K562 (cell line): ENCODE measurements around the gene CAPZA1. TPM values are rescaled to one million over a fixed set of nuclear protein-coding genes. Genes with fewer than 3 reads are reported as not detected.

Experiments used
- ATF1 ChIP-seq, 2 experiments: fragments of 450-650 bp in 1 of 2; IDR thresholded peaks; 2 replicates each; pipeline ENCODE4 v1.6.1; 2016; ENCODE audit warnings: missing compliant biosample characterization in 1 of 2, missing genetic modification characterization in 1 of 2
- FUS ChIP-seq: fragments of 200-400 bp; formaldehyde crosslinking; optimal IDR thresholded peaks from 2 replicates; pipeline ENCODE3; 2017; ENCODE audit warnings: low read depth, low read length
- HMG20A ChIP-seq: fragments of 450-650 bp; formaldehyde crosslinking; conservative IDR thresholded peaks from 2 replicates; pipeline ENCODE4 v1.4.0; 2020; ENCODE audit warnings: mild to moderate bottlenecking, mixed read lengths
- NCOA2 ChIP-seq, 2 experiments: fragments of 450-650 bp; IDR thresholded peaks; 2 replicates each; pipeline ENCODE4 v1.6.1; 2018; ENCODE audit warnings: mild to moderate bottlenecking in 2 of 2, moderate library complexity in 1 of 2; ENCODE audit not compliant: partially characterized antibody in 2 of 2
- PHF8 ChIP-seq: fragments of 200-600 bp; sonication (generic); IDR thresholded peaks from 2 replicates; pipeline ENCODE4 v1.6.1; 2012; ENCODE audit warnings: mixed run types, mild to moderate bottlenecking, inconsistent platforms, low read length, moderate library complexity, borderline replicate concordance
- XRCC4 ChIP-seq: IDR thresholded peaks from one replicate; pipeline ENCODE4 v1.6.1; 2011; ENCODE audit not compliant: insufficient read depth, insufficient read length; ENCODE audit errors: extremely low read depth
- ZNF175 ChIP-seq: fragments of 200-800 bp; sonication (Bioruptor generic); IDR thresholded peaks from 2 replicates; pipeline ENCODE4 v1.6.1; 2016; ENCODE audit warnings: low read depth, mild to moderate bottlenecking, missing genetic modification characterization, missing compliant biosample characterization
- ZZZ3 ChIP-seq: fragments of 450-650 bp; IDR thresholded peaks from 2 replicates; pipeline ENCODE4 v1.6.1; 2016; ENCODE audit warnings: antibody characterized with exemption, mild to moderate bottlenecking, moderate library complexity
- polyA plus RNA-seq, 8 experiments: library from polyadenylated mRNA; depleted of rRNA in 4 of 8; stranded (reverse) in 5 of 8; unstranded in 3 of 8; fragments of >200 nt; fragmentation: Nextera tagmentation in 2 of 8; fragmentation: Illumina TruSeq in 1 of 8; extraction: Ambion mirVana in 2 of 8; extraction: Trizol in 1 of 8; gene quantifications; 2 replicates each; pipeline versions ENCODE4 v1.2.1 to v1.2.3, GENCODE V29; 2011 to 2014; ENCODE audit warnings: inconsistent platforms in 1 of 8, missing spikeins in 1 of 8
- total RNA-seq, 7 experiments: library from RNA; depleted of rRNA in 6 of 7; stranded (reverse); fragments of >200 nt in 6 of 7; fragmentation: Illumina TruSeq in 2 of 7; extraction: Trizol in 2 of 7; gene quantifications; 2 replicates each; pipeline versions ENCODE4 v1.2.1 to v1.2.3, GENCODE V29; 2011 to 2021; ENCODE audit warnings: low replicate concordance in 1 of 7
- TF ChIP-seq, protein P1 (sequence below), 2 experiments: fragments of 250-450 bp in 1 of 2; fragments of 450-650 bp in 1 of 2; sonication (Bioruptor Pico) in 1 of 2; IDR thresholded peaks; 2 replicates each; pipeline versions ENCODE4 v1.6.1 to v1.8.0; 2016 to 2021; ENCODE audit warnings: mild to moderate bottlenecking in 2 of 2, moderate library complexity in 2 of 2, missing compliant biosample characterization in 1 of 2, missing genetic modification characterization in 1 of 2
- TF ChIP-seq, protein P2 (sequence below): fragments of 250-450 bp; sonication (Bioruptor Pico); IDR thresholded peaks from 2 replicates; pipeline ENCODE4 v1.4.0; 2020
- TF ChIP-seq, protein P3 (sequence below): fragments of 450-650 bp; IDR thresholded peaks from 2 replicates; pipeline ENCODE4 v1.6.1; 2017; ENCODE audit warnings: antibody characterized with exemption, mild to moderate bottlenecking
- TF ChIP-seq, protein P4 (sequence below): sonication (generic); formaldehyde crosslinking; IDR thresholded peaks from 2 replicates; pipeline ENCODE4 v1.8.1; 2023; ENCODE audit warnings: mild to moderate bottlenecking, missing genetic modification reagents
- TF ChIP-seq, protein P5 (sequence below): conservative IDR thresholded peaks from 2 replicates; pipeline ENCODE4 v1.6.1; 2011; ENCODE audit warnings: low read depth, mild to moderate bottlenecking, low read length; ENCODE audit not compliant: control insufficient read depth

Gene CAPZA1
- total and polyA plus RNA-seq, 9 of the 15 experiments (the other 6 are each of a cell fraction or from before 2014, with no cell fraction given), result 237 to 1,020 (median 306) TPM

DNA sequence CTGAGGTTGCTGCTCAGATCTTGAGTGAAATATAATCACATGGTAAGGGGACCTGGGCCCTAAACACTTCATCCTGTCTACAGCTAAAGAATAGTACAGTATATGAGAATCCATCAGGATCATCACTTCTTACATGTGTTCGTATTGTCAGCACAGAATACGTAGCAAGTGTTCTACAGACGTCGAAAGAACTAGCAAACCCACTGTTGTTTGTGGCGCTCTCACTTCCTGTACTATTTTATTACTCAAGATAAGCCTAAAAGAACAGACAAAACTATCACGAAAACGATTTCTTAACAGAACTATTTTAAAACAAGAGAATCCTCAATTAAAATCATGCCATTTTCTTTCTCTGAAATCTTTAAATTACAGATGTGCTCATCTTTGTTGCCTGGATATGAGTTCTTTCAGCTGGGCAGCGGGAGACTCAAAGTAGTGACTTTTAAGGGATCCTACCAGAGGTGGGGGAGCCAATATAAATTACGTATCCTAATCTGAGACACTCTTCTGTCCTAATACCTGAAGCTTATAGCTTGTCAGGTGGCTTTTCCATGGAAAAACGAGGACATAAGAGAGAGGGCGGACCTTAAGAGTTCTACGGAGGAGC, 1.4 kb upstream of the CAPZA1 start (continued):
- TF ChIP-seq, protein P1, sequence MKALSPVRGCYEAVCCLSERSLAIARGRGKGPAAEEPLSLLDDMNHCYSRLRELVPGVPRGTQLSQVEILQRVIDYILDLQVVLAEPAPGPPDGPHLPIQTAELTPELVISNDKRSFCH (CRISPR knock-in tag; IDR thresholded peaks at IDR 0.05), result no peak
- TF ChIP-seq, protein P1 (tag; IDR thresholded peaks at IDR 0.05), result no peak
- TF ChIP-seq, protein P2, sequence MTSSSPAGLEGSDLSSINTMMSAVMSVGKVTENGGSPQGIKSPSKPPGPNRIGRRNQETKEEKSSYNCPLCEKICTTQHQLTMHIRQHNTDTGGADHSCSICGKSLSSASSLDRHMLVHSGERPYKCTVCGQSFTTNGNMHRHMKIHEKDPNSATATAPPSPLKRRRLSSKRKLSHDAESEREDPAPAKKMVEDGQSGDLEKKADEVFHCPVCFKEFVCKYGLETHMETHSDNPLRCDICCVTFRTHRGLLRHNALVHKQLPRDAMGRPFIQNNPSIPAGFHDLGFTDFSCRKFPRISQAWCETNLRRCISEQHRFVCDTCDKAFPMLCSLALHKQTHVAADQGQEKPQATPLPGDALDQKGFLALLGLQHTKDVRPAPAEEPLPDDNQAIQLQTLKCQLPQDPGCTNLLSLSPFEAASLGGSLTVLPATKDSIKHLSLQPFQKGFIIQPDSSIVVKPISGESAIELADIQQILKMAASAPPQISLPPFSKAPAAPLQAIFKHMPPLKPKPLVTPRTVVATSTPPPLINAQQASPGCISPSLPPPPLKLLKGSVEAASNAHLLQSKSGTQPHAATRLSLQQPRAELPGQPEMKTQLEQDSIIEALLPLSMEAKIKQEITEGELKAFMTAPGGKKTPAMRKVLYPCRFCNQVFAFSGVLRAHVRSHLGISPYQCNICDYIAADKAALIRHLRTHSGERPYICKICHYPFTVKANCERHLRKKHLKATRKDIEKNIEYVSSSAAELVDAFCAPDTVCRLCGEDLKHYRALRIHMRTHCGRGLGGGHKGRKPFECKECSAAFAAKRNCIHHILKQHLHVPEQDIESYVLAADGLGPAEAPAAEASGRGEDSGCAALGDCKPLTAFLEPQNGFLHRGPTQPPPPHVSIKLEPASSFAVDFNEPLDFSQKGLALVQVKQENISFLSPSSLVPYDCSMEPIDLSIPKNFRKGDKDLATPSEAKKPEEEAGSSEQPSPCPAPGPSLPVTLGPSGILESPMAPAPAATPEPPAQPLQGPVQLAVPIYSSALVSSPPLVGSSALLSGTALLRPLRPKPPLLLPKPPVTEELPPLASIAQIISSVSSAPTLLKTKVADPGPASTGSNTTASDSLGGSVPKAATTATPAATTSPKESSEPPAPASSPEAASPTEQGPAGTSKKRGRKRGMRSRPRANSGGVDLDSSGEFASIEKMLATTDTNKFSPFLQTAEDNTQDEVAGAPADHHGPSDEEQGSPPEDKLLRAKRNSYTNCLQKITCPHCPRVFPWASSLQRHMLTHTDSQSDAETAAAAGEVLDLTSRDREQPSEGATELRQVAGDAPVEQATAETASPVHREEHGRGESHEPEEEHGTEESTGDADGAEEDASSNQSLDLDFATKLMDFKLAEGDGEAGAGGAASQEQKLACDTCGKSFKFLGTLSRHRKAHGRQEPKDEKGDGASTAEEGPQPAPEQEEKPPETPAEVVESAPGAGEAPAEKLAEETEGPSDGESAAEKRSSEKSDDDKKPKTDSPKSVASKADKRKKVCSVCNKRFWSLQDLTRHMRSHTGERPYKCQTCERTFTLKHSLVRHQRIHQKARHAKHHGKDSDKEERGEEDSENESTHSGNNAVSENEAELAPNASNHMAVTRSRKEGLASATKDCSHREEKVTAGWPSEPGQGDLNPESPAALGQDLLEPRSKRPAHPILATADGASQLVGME (CRISPR knock-in tag), result no peak
- TF ChIP-seq PHF8 (no peak), ATF1 (CRISPR knock-in tag; IDR thresholded peaks at IDR 0.05) (no peak), ATF1 (tag; IDR thresholded peaks at IDR 0.05) (no peak), ZZZ3 (0 out of 2 replicates have a peak, but pooled peaks have one; percentile 12), HMG20A (no peak), NCOA2 (IDR thresholded peaks at IDR 0.05; ENCODE audit: partially characterized antibody in 2 of 2) (no peak), XRCC4 (no peak), FUS (no peak), ZNF175 (CRISPR knock-in tag) (no peak)
- TF ChIP-seq, protein P3, sequence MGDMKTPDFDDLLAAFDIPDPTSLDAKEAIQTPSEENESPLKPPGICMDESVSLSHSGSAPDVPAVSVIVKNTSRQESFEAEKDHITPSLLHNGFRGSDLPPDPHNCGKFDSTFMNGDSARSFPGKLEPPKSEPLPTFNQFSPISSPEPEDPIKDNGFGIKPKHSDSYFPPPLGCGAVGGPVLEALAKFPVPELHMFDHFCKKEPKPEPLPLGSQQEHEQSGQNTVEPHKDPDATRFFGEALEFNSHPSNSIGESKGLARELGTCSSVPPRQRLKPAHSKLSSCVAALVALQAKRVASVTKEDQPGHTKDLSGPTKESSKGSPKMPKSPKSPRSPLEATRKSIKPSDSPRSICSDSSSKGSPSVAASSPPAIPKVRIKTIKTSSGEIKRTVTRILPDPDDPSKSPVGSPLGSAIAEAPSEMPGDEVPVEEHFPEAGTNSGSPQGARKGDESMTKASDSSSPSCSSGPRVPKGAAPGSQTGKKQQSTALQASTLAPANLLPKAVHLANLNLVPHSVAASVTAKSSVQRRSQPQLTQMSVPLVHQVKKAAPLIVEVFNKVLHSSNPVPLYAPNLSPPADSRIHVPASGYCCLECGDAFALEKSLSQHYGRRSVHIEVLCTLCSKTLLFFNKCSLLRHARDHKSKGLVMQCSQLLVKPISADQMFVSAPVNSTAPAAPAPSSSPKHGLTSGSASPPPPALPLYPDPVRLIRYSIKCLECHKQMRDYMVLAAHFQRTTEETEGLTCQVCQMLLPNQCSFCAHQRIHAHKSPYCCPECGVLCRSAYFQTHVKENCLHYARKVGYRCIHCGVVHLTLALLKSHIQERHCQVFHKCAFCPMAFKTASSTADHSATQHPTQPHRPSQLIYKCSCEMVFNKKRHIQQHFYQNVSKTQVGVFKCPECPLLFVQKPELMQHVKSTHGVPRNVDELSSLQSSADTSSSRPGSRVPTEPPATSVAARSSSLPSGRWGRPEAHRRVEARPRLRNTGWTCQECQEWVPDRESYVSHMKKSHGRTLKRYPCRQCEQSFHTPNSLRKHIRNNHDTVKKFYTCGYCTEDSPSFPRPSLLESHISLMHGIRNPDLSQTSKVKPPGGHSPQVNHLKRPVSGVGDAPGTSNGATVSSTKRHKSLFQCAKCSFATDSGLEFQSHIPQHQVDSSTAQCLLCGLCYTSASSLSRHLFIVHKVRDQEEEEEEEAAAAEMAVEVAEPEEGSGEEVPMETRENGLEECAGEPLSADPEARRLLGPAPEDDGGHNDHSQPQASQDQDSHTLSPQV, result peak; percentile 80
- TF ChIP-seq, protein P4, sequence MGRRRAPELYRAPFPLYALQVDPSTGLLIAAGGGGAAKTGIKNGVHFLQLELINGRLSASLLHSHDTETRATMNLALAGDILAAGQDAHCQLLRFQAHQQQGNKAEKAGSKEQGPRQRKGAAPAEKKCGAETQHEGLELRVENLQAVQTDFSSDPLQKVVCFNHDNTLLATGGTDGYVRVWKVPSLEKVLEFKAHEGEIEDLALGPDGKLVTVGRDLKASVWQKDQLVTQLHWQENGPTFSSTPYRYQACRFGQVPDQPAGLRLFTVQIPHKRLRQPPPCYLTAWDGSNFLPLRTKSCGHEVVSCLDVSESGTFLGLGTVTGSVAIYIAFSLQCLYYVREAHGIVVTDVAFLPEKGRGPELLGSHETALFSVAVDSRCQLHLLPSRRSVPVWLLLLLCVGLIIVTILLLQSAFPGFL (CRISPR knock-in tag), result no peak
- TF ChIP-seq, protein P5, sequence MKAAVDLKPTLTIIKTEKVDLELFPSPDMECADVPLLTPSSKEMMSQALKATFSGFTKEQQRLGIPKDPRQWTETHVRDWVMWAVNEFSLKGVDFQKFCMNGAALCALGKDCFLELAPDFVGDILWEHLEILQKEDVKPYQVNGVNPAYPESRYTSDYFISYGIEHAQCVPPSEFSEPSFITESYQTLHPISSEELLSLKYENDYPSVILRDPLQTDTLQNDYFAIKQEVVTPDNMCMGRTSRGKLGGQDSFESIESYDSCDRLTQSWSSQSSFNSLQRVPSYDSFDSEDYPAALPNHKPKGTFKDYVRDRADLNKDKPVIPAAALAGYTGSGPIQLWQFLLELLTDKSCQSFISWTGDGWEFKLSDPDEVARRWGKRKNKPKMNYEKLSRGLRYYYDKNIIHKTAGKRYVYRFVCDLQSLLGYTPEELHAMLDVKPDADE, result no peak
